ENCODE results near the gene FSTL4.

GRCh38 chr5:133392448-133392847, 219.9 kb downstream of the FSTL4 start:
- TF ChIP-seq MAZ (IDR thresholded peaks at IDR 0.05; ENCODE audit: borderline replicate concordance, low read depth, low read length) (no peak), RFX5 (IDR thresholded peaks at IDR 0.05; ENCODE audit: low read depth, low read length) (no peak), POLR2A (IDR thresholded peaks at IDR 0.05; ENCODE audit: low read depth, low read length) (no peak), CTCF (conservative IDR thresholded peaks at IDR 0.05; ENCODE audit: low read depth, low read length) (no peak), RAD21 (IDR thresholded peaks at IDR 0.05; ENCODE audit: low read length) (no peak), MXI1 (IDR thresholded peaks at IDR 0.05; ENCODE audit: borderline replicate concordance, low read depth, low read length) (no peak), NFE2L2 (IDR thresholded peaks at IDR 0.05; ENCODE audit: low read depth, low read length) (no peak), USF2 (IDR thresholded peaks at IDR 0.05; ENCODE audit: low read depth, low read length) (no peak)

Measured in IMR-90 (cell line).